ENCODE results near the gene PARD3B.
A peak's percentile ranks its signal among the peaks of the same experiment; 100 is the strongest.

The PARD3B gene

DNA sequence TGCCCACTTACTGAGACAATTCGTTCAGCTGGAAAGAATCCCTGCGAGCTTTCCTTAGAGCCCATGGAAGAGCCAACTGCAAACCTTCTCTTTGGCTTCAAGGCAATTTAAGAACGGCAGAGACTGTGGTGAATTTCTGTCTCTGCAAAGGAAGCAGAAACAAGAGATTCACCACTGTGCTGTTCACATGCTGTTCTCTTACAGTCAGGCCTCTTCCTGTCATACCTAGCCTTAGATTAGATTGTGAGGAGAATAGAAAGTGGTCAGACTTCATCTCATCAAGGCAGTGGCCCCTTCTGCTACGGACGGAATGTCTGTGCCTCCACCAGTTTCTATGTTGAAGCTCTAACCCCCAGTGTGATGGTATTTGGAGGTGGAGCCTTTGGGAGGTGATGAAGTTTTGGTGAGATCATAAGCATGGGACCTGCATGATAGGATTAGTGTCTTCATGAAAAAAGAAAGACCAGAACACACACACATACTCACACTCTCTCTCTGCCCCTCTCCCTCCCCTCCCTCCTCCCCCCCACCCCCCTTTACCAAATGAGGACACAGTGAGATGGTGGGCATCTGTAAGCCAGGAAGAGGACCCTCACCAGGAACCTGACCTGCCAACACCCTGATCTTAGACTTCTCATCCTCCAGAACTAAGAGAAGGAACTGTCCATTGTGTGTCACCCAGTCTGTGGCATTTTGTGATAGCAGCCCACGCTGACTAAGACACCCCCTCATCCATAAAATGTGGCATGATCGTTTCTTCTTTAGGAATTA, 1091.5 kb downstream of the PARD3B start:
- TF ChIP-seq MYC (IDR thresholded peaks at IDR 0.05; ENCODE audit: low read depth, low read length) (no peak), POLR2A (IDR thresholded peaks at IDR 0.05; ENCODE audit: extremely low read depth, insufficient read length) (no peak)
- TF ChIP-seq, protein P1, sequence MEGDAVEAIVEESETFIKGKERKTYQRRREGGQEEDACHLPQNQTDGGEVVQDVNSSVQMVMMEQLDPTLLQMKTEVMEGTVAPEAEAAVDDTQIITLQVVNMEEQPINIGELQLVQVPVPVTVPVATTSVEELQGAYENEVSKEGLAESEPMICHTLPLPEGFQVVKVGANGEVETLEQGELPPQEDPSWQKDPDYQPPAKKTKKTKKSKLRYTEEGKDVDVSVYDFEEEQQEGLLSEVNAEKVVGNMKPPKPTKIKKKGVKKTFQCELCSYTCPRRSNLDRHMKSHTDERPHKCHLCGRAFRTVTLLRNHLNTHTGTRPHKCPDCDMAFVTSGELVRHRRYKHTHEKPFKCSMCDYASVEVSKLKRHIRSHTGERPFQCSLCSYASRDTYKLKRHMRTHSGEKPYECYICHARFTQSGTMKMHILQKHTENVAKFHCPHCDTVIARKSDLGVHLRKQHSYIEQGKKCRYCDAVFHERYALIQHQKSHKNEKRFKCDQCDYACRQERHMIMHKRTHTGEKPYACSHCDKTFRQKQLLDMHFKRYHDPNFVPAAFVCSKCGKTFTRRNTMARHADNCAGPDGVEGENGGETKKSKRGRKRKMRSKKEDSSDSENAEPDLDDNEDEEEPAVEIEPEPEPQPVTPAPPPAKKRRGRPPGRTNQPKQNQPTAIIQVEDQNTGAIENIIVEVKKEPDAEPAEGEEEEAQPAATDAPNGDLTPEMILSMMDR (IDR thresholded peaks at IDR 0.05; ENCODE audit: low read depth, low read length) = no peak
- TF ChIP-seq, protein P2, sequence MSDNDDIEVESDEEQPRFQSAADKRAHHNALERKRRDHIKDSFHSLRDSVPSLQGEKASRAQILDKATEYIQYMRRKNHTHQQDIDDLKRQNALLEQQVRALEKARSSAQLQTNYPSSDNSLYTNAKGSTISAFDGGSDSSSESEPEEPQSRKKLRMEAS (IDR thresholded peaks at IDR 0.05; ENCODE audit: low read depth, low read length) = no peak
- H3K4me3 ChIP-seq (ENCODE audit: low read depth, low read length) = no peak overlapping the region
- DNase-seq (ENCODE audit: low read depth) = no peak

DNA sequence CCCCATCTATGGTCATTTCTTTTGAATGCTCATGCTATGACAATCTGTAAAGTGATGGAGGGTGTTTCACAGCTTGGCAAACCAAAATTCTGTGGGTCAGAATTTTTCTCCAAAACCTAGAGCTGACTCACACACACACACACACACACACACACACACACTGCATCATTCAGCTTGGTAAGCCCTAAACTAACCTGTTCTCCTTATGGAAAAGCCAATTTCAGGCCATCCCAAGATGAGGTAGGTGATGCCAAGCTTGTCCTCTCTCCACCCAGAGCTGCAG, 1092.0 kb downstream of the PARD3B start:
- no peak for DNase-seq (ENCODE audit: low read depth)
- TF ChIP-seq, protein P2 (IDR thresholded peaks at IDR 0.05; ENCODE audit: low read depth, low read length) = no peak
- TF ChIP-seq, protein P1 (IDR thresholded peaks at IDR 0.05; ENCODE audit: low read depth, low read length) = no peak
- TF ChIP-seq POLR2A (IDR thresholded peaks at IDR 0.05; ENCODE audit: extremely low read depth, insufficient read length) (no peak), MYC (IDR thresholded peaks at IDR 0.05; ENCODE audit: low read depth, low read length) (no peak)
- H3K4me3 ChIP-seq (ENCODE audit: low read depth, low read length) = no peak overlapping the region

DNA sequence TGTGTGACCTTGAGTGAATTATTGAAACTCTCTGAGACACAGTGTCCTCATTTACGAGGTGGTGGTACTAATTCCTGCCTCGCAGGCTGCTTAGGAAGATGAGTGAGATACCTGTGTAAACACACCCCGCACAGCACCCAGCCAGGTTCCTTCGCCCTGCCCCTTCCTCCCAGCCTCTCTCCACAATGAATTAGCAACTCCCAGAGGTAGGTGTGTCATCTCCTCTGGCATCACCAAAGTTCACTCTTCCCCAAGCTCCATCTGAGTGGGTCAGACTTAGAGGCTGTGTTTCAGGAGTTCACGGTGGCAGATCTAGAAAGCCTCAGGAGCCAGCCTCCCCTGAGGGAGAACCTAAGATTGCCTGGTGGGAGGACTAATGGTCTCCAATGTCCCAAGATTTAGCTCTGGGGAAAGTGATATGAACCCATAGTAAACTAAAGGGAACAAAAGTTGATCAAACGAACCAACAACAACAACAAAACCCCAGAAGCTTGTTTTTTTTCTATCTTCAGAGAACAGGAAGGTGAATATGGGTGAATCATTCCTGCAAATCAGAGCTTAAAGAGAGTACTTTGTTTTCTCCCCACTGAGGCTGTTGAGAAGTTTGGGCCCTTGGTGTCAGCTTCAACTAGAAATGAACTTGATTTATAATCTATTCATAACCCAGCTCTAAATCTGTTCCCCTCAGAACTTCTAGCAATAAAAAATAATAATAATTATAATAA, 1092.7 kb downstream of the PARD3B start:
- TF ChIP-seq POLR2A (IDR thresholded peaks at IDR 0.05; ENCODE audit: extremely low read depth, insufficient read length) (no peak), MYC (IDR thresholded peaks at IDR 0.05; ENCODE audit: low read depth, low read length) (no peak)
- TF ChIP-seq, protein P2 (IDR thresholded peaks at IDR 0.05; ENCODE audit: low read depth, low read length) = no peak
- TF ChIP-seq, protein P1 (IDR thresholded peaks at IDR 0.05; ENCODE audit: low read depth, low read length) = no peak

DNA sequence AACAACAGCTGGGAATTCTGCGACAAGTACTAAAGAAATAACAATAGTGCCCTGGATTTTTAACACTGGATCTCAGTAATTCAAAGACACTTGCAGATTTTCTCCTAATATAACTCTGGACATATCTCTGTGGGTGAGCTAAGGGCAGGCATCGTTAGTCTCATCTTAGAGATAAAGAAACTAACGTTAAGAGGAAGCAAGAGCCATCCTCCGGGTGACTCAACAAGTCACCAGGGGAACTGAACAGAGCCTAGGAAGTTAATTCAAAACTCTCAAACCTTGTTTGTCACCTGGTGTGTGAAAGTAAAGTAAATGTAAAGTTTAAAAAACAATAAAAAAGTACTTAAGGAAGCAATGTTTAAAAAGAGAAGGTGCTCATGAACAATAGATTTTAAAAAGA, 1095.4 kb downstream of the PARD3B start:
- TF ChIP-seq, protein P2 (IDR thresholded peaks at IDR 0.05; ENCODE audit: low read depth, low read length) = no peak
- TF ChIP-seq, protein P1 (IDR thresholded peaks at IDR 0.05; ENCODE audit: low read depth, low read length) = no peak
- H3K4me3 ChIP-seq (ENCODE audit: low read depth, low read length) = no peak overlapping the region
- peak; percentile 16 for DNase-seq (ENCODE audit: low read depth)

More for the DNA sequence above, 1092.7 kb downstream of the PARD3B start:
- no peak for DNase-seq (ENCODE audit: low read depth)
- H3K4me3 ChIP-seq (ENCODE audit: low read depth, low read length) = no peak overlapping the region

DNA sequence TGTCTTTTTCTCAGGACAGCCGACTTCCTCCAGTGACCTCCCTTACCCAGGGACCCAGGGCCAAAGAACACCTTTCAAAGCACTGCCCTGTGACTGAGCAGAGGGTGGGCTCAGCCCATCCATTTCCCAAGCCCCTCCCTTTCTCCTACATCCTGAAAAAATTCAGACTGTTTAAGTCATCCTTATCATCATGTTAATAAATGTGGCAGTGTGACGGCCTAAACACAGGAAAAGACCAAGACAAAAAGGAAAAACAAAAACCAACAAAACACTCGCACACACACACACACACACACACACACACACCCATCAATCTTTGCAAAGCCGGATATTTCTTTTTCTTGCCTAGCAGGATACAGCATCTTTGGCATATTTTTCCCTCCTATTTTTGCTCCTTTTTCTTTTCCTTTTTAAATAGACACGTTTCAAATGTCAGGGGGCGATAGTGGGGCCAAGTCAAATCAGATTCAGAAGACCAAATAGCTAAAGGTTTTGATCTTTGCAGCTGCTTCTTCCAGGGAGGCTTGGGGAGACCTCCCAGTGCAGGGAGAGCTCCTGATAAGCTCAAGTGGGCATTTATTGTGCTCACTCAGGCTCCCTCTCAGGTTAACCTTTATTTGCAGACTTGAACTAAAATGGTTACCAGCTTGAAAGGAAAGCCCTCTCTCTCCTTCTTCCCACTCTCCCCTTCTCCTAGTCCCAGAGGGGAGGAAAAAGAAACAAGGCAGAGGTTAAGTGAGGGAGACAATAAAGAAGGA, 1097.5 kb downstream of the PARD3B start:
- TF ChIP-seq, protein P1 (IDR thresholded peaks at IDR 0.05; ENCODE audit: low read depth, low read length) = no peak
- TF ChIP-seq MYC (IDR thresholded peaks at IDR 0.05; ENCODE audit: low read depth, low read length) (no peak), POLR2A (IDR thresholded peaks at IDR 0.05; ENCODE audit: extremely low read depth, insufficient read length) (no peak)
- TF ChIP-seq, protein P2 (IDR thresholded peaks at IDR 0.05; ENCODE audit: low read depth, low read length) = no peak
- no peak overlapping the region for H3K4me3 ChIP-seq (ENCODE audit: low read depth, low read length)
- DNase-seq (ENCODE audit: low read depth) = no peak
